Measurements from ENCODE around the gene ZNF726.
"Not testable (repeated sequence)": the region's sequence is repeated elsewhere in the genome, so short reads cannot be mapped to it uniquely, and the experiment has no call there.

The ZNF726 gene

DNA sequence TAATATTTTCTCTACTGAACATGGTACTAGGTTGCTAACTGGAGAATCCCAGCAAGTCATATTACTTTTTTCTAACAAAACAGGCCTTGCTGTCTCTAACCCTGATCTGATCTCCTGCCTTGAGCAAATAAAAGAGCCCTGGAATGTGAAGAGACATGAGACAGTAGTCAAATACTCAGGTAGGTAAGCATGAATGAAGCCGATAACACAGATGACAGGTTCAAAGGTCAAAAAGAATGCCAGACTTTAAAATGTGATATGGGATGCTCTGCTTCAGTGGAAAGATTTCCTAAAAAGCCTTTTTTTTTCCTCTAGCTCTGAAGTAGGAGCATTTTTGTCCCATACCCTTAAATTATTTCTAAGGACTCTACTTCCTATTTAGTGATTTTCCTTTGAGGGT is 28.7 kb downstream of the ZNF726 start:
- no peak for DNase-seq (ENCODE audit: low spot score)

DNA sequence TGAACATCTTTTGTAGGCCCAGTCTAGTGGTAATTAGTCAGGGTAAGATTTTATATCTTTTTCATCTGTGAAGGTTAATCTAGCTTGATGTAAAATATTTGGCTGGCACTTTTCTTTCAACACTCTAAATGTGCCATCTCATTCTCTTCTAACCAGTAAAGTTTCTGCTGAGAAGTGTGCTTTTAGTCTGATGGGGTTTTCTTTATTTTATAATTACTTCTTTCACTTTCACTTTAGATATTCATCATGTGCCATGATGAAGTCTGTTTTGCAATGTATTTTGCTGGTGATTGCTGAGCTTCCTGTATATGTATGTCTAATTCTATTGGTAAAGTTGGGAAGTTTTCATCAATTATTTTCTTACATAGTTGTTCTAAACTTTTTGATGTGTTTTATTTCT is 31.9 kb downstream of the ZNF726 start:
- no peak for DNase-seq (ENCODE audit: low spot score)

DNA sequence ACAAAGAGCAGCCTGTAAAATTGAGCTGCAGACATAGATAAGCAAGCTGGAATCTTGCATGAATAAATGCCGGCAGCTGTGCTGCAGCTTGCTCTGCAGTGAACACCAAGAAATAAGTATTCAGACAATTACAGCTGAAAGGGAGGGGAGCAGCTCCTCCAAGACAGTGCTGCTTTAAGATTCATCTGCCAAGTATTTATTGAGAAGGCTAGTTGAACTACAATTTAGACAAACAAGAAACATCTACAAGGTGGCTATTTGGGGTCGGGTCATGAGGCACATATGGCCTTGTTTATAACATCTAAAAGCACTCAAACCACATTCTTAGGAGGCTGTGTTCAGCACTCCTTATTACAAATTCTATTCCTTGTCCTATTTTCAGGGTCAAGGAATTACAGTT is 34.9 kb downstream of the ZNF726 start:
- DNase-seq (ENCODE audit: low spot score): no peak

DNA sequence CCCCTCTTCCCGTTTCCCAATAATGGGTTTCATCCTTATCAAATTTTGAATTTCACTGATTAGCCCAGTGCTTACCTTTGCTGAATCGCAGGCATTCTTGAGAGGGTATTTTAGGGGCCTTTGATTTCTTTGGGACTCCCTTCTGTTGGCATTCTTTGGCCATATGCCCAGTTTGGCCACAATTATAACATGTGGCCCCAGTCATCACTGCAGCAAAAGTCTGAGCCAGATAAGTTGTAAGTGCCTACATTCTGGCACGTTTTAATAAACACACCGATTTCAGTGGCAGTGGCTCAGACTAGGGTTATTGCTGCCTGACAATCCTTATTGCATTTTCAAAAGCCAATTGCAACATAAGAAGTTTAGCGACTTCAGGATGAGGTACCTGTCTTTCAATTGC is 41.4 kb downstream of the ZNF726 start:
- DNase-seq (ENCODE audit: low spot score): no peak

DNA sequence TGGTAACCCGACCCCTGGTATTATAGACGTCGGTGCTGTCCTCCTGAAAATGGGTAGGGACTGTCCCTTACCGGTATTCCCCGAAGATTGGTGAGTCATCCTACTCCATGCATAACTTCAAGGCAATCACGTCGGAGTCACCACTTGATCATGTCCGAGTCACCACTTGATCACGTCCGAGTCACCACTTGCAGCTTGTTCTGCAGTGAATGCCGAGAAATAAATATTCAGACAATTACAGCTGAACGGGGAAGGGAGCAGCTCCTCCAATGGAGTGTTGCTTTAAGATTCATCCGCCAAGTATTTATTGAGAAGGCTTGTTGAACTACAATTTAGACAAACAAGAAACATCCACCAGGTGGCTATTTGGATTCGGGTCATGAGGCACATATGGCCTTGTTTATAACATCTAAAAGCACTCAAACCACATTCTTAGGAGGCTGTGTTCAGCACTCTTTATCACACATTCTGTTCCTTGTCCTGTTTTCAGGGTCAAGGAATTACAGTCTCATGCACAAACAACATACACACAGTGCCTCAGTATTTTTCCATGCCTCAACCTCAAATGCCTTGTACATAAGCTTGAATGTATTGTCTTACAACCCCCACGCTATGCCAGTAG is 43.1 kb downstream of the ZNF726 start:
- DNase-seq (ENCODE audit: low spot score): no peak

DNA sequence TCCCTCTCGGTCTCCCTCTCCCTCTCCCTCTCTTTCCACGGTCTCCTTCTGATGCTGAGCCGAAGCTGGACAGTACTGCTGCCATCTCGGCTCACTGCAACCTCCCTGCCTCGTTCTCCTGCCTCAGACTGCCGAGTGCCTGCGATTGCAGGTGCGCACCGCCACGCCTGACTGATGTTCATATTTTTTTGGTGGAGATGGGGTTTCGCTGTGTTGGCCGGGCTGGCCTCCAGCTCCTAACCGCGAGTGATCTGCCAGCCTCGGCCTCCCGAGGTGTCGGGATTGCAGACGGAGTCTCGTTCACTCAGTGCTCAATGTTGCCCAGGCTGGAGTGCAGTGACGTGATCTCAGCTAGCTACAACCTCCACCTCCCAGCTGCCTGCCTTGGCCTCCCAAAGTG is 48.7 kb downstream of the ZNF726 start:
- DNase-seq (ENCODE audit: low spot score): not testable (repeated sequence)

DNA sequence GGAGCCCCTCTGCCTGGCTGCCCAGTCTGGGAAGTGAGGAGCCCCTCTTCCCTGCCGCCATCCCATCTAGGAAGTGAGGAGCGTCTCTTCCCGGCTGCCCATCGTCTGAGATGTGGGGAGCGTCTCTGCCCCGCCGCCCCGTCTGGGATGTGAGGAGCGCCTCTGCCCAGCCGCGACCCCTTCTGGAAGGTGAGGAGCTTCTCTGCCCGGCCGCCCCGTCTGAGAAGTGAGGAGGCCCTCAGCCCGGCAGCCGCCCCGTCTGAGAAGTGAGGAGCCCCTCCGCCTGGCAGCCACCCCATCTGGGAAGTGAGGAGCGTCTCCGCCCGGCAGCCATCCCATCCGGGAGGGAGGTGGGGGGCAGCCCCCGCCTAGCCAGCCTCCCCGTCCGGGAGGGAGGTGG is 49.2 kb downstream of the ZNF726 start:
- DNase-seq (ENCODE audit: low spot score): not testable (repeated sequence)

DNA sequence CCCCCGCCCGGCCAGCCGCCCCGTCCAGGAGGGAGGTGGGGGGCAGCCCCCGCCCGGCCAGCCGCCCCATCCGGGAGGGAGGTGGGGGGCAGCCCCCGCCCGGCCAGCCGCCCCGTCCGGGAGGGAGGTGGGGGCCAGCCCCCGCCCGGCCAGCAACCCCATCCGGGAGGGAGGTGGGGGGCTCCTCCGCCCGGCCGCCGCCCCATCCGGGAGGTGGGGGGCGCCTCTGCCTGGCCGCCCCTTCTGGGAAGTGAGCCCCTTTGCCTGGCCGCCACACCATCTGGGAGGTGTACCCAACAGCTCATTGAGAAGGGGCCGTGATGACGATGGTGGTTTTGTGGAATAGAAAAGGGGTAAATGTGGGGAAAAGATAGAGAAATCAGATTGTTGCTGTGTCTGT is 49.6 kb downstream of the ZNF726 start:
- DNase-seq (ENCODE audit: low spot score): not testable (repeated sequence)

DNA sequence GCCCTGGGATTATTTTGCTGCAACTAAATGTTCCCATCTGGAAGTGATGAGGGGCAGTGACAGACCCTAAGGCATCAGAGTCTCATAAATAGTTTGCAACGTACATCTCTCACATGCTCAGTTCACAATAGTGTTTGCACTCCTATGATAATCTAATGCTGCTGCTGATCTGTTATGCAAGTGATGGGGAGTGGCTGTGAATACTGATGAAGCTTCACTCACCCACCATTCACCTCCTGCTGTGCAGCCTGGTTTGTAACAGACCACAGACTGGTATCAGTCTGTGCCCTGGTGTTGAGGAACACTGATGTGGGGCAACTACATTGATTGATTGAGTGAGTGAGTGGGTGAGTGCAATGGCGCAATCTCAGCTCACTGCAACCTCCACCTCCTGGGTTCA is 54.9 kb downstream of the ZNF726 start:
- DNase-seq (ENCODE audit: low spot score): no peak

DNA sequence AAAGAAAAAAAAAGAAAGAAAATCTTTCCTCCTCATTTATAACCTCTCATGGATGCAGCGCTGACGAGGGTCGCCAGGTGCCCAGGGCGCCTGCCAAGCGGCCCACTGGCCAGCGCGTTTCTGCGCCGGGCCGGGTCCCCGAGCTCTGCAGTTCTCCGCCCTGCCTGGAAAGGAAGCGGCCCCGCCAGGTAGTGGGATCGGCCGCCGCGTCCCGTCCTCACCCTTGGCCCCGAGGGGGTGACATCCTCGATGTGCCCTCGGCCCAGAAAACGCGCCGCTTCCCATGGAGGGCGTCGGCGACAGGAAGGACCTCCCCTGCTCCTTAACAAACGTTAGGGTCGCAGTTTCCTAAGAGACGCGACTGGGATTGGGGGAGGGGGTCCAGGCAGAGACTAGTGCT is 56.9 kb downstream of the ZNF726 start:
- DNase-seq (ENCODE audit: low spot score): no peak

DNA sequence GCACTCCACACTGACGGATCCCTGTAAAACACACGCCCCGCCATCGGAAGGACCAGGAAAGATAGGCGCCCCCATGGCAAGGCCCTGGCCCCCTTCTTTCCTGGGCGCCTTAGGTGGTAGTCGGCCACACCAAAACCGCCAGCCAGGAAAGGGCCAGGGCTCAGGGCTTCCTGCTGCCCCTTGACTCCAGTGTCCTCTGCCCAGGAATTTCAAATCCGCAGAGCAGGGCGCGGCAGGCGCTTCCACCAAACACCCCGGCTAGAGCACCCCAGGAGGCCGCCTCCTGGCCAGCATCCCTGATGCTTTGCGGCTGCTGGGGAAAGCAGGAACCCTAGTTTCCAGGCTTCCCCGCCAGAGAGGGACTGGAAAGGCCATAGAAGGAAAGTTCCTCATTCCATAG is 57.5 kb downstream of the ZNF726 start:
- no peak for DNase-seq (ENCODE audit: low spot score)

DNA sequence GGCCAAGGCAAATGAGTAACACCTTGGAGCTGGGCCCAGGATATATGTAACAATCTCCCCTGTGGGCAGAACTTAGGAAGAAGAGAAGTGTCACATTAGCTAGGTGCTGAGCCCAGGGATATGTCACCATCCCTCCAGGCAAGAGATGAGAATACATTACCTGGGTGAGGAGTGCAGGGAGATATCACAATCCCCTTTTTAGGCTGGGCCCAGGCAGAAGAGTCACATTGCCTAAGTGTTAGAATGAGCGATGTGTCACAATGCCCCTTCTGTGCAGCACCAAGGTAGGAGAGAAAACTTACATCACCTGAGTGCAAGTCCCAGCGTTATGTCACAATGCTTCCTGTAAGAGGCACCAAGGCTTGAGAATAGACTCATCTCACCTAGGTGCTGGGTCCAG is 60.3 kb downstream of the ZNF726 start:
- DNase-seq (ENCODE audit: low spot score): no peak

DNA sequence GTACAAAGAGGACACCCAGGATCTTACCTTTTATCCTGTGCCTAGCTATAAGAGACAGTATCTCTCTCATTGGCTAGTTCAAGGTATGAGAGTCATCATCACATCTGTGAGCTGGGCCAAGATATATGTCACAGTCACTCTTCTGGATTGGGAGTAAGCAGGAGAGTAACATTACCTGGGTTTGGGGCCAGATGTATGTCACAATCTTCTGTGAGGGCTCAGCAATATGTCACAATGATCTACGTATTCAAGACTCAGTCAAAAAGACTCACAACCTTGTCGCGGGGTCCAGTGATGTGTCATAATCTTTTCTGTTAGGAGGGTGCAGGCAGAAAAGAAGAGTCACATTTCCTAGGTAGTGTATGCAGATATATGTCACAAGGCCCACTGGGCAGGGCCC is 61.9 kb downstream of the ZNF726 start:
- DNase-seq (ENCODE audit: low spot score): not testable (repeated sequence)

DNA sequence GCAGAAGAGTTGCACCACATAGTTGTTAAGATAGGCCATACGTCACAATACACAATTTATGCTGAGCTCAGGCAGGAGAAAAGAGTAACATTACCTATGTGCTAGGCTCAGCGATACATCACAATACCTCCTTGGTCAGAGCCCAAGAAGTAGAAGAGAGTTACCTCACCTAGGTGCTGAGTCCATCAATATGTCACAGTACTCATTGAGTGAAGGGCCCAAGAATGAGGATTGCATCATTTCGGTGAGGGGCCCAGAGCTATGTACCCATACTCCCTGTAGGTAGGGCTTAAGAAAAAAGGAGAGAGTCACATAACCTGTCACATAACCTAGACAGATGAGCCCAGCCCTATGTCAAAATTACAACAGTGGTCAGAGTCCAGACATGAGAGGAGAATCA is 62.6 kb downstream of the ZNF726 start:
- DNase-seq (ENCODE audit: low spot score): not testable (repeated sequence)

DNA sequence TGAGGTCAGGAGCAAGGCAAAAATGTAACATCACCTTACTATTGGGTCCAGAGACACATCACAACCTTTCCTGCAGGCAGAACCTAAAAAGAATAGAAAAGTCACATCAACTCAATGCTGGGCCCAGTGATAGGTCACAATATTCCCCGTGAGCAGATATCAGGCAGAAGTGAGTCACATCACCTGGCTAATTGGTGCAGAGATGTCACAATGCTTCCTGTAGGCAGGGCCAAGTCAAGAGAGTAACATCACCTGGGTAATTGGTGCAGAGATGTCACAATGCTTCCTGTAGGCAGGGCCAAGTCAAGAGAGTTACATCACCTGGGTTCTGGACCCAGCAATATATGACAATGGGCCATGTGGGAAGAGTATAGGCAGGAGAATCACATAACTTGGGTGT is 63.4 kb downstream of the ZNF726 start:
- no peak for DNase-seq (ENCODE audit: low spot score)

DNA sequence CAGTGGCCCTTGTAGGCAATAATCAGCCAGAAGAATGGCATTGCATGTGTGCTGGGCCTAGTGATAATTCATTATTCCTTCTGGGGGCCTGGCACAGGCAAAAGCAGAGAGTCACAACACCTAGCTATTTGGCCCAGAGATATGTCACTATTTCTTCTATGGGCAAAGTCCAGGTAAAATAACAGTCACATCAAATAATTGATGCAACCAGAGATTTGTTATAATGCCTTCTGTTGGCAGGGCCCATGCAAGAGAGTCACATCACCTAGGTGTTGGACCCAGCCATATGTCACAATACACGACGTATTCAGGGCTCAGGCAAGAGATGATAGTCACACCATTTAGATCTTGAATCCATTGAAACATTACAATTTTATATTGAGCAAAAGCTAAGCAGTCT is 66.1 kb downstream of the ZNF726 start:
- no peak for DNase-seq (ENCODE audit: low spot score)

DNA sequence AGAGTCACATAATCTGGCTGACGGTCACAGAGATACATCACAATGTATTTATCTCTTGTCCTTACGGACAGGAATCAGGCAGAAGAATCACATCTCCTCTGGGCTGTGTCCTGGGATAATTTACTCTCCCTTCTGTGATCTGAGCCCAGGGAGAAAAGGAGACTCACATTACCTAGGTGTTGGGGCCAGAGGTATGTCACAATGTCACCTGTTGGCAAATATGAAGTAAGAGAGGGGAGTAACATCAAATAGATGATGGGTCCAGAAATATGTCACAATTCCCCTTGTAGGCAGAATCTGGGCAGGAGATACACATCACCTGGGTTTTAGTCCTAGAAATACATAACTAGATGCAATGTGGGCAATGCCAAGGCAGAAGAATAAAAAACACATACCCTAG is 67.2 kb downstream of the ZNF726 start:
- no peak for DNase-seq (ENCODE audit: low spot score)

DNA sequence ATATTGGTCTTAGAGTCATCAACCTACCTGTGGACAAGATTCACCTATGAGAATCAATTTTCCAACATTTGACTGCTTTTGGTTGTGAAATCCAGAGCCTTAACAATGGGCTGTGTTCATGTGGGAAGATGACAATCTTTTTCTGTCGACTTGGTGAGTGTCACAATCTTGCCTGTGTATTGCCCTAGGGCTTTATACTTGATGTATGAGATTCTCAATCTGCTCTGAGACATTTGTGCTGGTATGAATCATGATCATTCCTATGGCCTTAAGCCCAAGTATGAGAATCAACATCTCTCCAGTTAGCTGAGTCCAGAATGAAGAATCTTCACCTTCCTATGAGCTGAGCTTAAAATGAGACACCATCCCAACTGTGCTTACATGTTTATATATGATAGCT is 68.7 kb downstream of the ZNF726 start:
- DNase-seq (ENCODE audit: low spot score): no peak
